SU-DHL-6 (cell line): ENCODE measurements around the gene BIVM.

Experiments used
- H2AFZ ChIP-seq: fragments of 200-600 bp; sonication (generic); 2 replicates; pipeline ENCODE4 v1.6.1; 2014; ENCODE audit warnings: low read depth, mild to moderate bottlenecking, moderate library complexity, mixed read lengths, antibody characterized with exemption, low read length; ENCODE audit not compliant: severe bottlenecking
- H3F3A ChIP-seq: fragments of 200-600 bp; shearing (Covaris generic); 2 replicates; pipeline ENCODE4 v1.6.0; 2016; ENCODE audit warnings: antibody characterized with exemption, mild to moderate bottlenecking; ENCODE audit not compliant: insufficient read depth
- H3K27ac ChIP-seq: fragments of 200-600 bp; sonication (generic); 2 replicates; pipeline ENCODE4 v1.5.1; 2016; ENCODE audit warnings: low read depth, mild to moderate bottlenecking, low read length, moderate library complexity, mixed read lengths
- H3K27me3 ChIP-seq: fragments of 200-600 bp; sonication (generic), shearing (Covaris generic); 2 replicates; pipeline ENCODE4 v1.6.0; 2014; ENCODE audit warnings: mild to moderate bottlenecking, low read length
- H3K36me3 ChIP-seq: fragments of 200-600 bp; sonication (generic); 2 replicates; pipeline ENCODE4 v1.6.1; 2014; ENCODE audit warnings: mild to moderate bottlenecking, low read length, mixed read lengths
- H3K4me2 ChIP-seq: fragments of 300-600, 200-600 bp; shearing (Covaris generic), sonication (generic); 2 replicates; pipeline ENCODE4 v1.6.0; 2014; ENCODE audit warnings: low read length, low read depth, mild to moderate bottlenecking; ENCODE audit not compliant: poor library complexity, severe bottlenecking
- H3K4me3 ChIP-seq: fragments of 200-600 bp; sonication (generic); 2 replicates; pipeline ENCODE4 v1.5.1; 2014; ENCODE audit warnings: antibody characterized with exemption, low read length, mild to moderate bottlenecking, mixed read lengths; ENCODE audit not compliant: insufficient read depth, poor library complexity, severe bottlenecking
- H3K79me2 ChIP-seq: fragments of 200-600 bp; sonication (generic); 2 replicates; pipeline ENCODE4 v1.6.1; 2014; ENCODE audit warnings: mild to moderate bottlenecking, low read length, moderate library complexity; ENCODE audit not compliant: insufficient read depth
- H3K9ac ChIP-seq: fragments of 200-600 bp; sonication (generic); 2 replicates; pipeline ENCODE4 v1.7.0; 2014; ENCODE audit warnings: mild to moderate bottlenecking, low read length
- H3K9me2 ChIP-seq: fragments of 200-600 bp; sonication (generic); replicated peaks from 2 replicates; pipeline ENCODE4 v1.6.1; 2014; ENCODE audit warnings: low read length; ENCODE audit not compliant: insufficient read depth
- H3K9me3 ChIP-seq: fragments of 200-600 bp; sonication (generic); 2 replicates; pipeline ENCODE4 v1.6.1; 2014; ENCODE audit warnings: low read length, mixed read lengths; ENCODE audit not compliant: insufficient read depth
- H4K20me1 ChIP-seq: fragments of 200-600 bp; sonication (generic); 2 replicates; pipeline ENCODE4 v1.6.1; 2014; ENCODE audit warnings: low read depth, mild to moderate bottlenecking, antibody characterized with exemption, low read length, moderate library complexity, mixed read lengths
- EZH2phosphoT487 ChIP-seq: fragments of 200-600 bp; sonication (generic), shearing (Covaris generic); conservative IDR thresholded peaks from 2 replicates; pipeline ENCODE4 v1.6.1; 2018; ENCODE audit warnings: mild to moderate bottlenecking, antibody characterized with exemption, low read length, moderate library complexity, mixed read lengths
- TF ChIP-seq, protein P1 (sequence below): fragments of 200-600 bp; sonication (generic); IDR thresholded peaks from one replicate; pipeline ENCODE4 v1.5.1; 2017; ENCODE audit warnings: antibody characterized with exemption, mild to moderate bottlenecking, low read length, moderate library complexity; ENCODE audit not compliant: insufficient read depth, poor library complexity, severe bottlenecking

Gene BIVM, protein sequence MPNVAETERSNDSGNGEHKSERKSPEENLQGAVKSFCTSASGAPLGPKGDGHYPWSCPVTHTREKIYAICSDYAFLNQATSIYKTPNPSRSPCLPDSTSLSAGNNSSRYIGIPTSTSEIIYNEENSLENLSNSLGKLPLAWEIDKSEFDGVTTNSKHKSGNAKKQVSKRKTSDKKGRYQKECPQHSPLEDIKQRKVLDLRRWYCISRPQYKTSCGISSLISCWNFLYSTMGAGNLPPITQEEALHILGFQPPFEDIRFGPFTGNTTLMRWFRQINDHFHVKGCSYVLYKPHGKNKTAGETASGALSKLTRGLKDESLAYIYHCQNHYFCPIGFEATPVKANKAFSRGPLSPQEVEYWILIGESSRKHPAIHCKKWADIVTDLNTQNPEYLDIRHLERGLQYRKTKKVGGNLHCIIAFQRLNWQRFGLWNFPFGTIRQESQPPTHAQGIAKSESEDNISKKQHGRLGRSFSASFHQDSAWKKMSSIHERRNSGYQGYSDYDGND

DNA sequence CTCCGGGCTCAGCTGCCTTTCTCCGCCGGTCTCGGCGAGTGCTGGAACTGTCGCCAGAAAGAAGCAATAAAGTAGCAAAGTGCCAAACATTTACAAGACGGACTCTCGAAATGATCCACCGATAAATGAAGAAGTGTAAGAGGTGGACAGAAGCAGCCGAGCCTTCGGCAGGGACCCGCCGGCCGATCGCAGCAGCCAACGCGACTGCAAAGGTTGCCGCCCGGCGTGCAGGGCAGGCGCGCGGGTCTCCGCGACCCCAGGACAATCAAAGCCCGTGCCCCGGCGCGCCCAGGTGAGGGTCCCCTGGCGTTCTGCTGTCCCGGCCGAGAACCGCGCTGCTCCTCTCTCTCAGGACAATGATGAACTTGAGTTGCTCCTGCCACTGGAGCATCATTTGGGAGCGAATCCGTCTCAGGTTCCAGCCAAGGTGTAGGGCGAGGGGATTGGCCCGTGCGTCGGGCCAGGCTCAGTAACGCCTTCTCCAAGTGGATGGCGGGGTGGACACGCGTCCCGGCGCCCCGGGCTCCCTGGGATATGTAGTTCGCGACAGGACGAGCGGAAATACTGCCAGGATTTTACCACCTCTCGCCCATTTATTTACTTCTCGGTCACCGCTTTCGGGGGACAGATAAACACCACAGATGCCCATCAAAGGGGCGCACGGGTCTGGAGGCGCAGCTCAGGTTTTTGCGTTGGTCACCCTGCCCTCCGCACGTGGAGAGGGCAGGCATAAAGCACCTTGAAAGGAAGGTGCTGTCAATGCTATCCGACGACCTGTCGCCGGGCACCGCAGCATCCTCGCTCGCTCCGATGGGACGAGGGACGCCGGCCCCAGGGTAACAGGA is at the start of gene BIVM, which contains the start of gene POGLUT2:
Gene BIVM (plus strand): TSS at position 539 of the 845 bp plus-strand sequence. CDS start 8,149 bp downstream, outside the sequence.
Gene POGLUT2 (minus strand): TSS at position 396 of the 845 bp plus-strand sequence. CDS start 306 bp downstream, at position 90.
- Histone ChIP-seq H2AFZ (peak within 1 kb of the TSS; percentile 91), H3K9me3 (no peaks in the 10 kb centered on the region), H3F3A (peaks cover 8% of the 10 kb centered on the region; the same call in 1 of the 2 replicates), H3K36me3 (no peaks in the 10 kb centered on the region), H4K20me1 (no peaks in the 10 kb centered on the region), H3K27ac (no peak within 1 kb of the TSS), H3K9me2 (no peaks in the 10 kb centered on the region), H3K4me3 (peak within 1 kb of the TSS; percentile 77), H3K9ac (peak within 1 kb of the TSS; percentile 62), H3K4me2 (peak within 1 kb of the TSS; percentile 78), H3K79me2 (no peaks in the 10 kb centered on the region; the same call in 1 of the 2 replicates), H3K27me3 (no peaks in the 10 kb centered on the region)
- no peak for TF ChIP-seq EZH2phosphoT487
- TF ChIP-seq, protein P1, sequence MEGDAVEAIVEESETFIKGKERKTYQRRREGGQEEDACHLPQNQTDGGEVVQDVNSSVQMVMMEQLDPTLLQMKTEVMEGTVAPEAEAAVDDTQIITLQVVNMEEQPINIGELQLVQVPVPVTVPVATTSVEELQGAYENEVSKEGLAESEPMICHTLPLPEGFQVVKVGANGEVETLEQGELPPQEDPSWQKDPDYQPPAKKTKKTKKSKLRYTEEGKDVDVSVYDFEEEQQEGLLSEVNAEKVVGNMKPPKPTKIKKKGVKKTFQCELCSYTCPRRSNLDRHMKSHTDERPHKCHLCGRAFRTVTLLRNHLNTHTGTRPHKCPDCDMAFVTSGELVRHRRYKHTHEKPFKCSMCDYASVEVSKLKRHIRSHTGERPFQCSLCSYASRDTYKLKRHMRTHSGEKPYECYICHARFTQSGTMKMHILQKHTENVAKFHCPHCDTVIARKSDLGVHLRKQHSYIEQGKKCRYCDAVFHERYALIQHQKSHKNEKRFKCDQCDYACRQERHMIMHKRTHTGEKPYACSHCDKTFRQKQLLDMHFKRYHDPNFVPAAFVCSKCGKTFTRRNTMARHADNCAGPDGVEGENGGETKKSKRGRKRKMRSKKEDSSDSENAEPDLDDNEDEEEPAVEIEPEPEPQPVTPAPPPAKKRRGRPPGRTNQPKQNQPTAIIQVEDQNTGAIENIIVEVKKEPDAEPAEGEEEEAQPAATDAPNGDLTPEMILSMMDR, result no peak

DNA sequence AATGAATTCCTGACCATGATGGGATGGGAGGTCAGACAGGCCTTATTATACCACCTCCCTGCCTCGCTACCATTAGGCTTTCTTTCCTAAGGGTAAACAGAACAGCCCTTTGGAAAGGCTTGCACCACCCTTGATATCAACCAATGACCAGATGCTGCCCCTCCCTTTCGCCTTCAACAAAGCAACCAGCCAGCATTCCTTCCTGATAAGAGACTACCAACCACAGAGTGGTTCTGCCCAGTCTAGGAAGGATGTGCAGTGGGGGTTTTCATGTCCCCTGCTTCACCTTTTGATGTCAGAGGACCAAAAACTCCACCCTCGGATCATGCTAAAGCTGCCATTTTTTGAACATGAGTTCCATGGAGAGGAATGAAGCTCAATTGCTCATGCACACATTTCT is 47.0 kb upstream of the BIVM start:
- no peaks in the 10 kb centered on the region for H3K9me3 ChIP-seq
- TF ChIP-seq, protein P1, result no peak
- no peak for TF ChIP-seq EZH2phosphoT487
- H3K27ac ChIP-seq, result no peak overlapping the region
- no peaks in the 10 kb centered on the region for H3K27me3 ChIP-seq
- no peaks in the 10 kb centered on the region for H3K36me3 ChIP-seq
- no peaks in the 10 kb centered on the region for H3F3A ChIP-seq
- H3K9me2 ChIP-seq, result no peaks in the 10 kb centered on the region
- H3K79me2 ChIP-seq, result no peaks in the 10 kb centered on the region
- no peak overlapping the region for H3K4me3 ChIP-seq
- H2AFZ ChIP-seq, result no peak overlapping the region
- no peaks in the 10 kb centered on the region for H4K20me1 ChIP-seq
- no peak overlapping the region for H3K4me2 ChIP-seq
- no peak overlapping the region for H3K9ac ChIP-seq

DNA sequence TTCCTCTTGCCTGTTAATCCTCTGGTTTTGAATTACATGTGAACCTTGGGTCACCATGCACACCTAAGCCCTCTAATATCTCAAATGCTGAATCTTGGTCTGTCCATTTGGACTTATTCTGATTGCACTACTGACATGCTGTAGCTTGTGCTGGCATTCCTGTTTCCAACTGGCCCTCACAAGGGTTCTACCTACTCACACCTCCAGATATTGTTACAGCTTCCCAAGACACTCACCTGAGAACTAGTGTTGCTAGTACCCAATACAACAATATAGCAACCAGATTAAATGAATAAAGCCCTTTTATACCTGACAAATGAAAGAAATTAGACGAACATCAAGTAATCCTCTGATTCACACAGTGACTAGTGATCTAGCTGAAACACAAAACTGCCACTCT is 41.9 kb upstream of the BIVM start:
- TF ChIP-seq EZH2phosphoT487, result no peak
- TF ChIP-seq, protein P1, result no peak
- Histone ChIP-seq H3K36me3 (no peaks in the 10 kb centered on the region), H3K9me3 (no peaks in the 10 kb centered on the region), H3K9ac (no peak overlapping the region), H4K20me1 (no peaks in the 10 kb centered on the region), H3K4me3 (no peak overlapping the region), H3K79me2 (no peaks in the 10 kb centered on the region), H3K4me2 (no peak overlapping the region), H3K9me2 (no peaks in the 10 kb centered on the region), H3F3A (no peaks in the 10 kb centered on the region), H2AFZ (no peak overlapping the region), H3K27ac (no peak overlapping the region), H3K27me3 (no peaks in the 10 kb centered on the region)
